IMR-90 (cell line): Measurements from ENCODE around the gene ARFGAP3. TPM values are rescaled to one million over a fixed set of nuclear protein-coding genes. Genes with fewer than 3 reads are reported as not detected.

ENCODE experiments used
- ATAC-seq: fragments of 200-7000 bp; cut with Tn5 transposase; 2 replicates; pipeline ENCODE4 v1.9.1; 2020; ENCODE audit warnings: low read depth, mild to moderate bottlenecking, moderate library complexity
- BruUV-seq: library from RNA; stranded (reverse); fragments of 400-500 nt; replicated peaks from 2 replicates; lab custom pipeline; 2021; lab: Mats Ljungman, UMichigan
- CTCF ChIA-PET: fragments of 300-600 bp; formaldehyde crosslinking; extraction: SDS; loops from one replicate; lab custom pipeline; 2021; ENCODE audit warnings: antibody characterized with exemption; lab: Yijun Ruan, JAX
- POLR2A ChIA-PET: fragments of 300-600 bp; sonication (Branson Sonifier 250); formaldehyde crosslinking; loops from one replicate; lab custom pipeline; 2022; ENCODE audit warnings: antibody characterized with exemption; ENCODE audit not compliant: unreplicated experiment; lab: Charles Lee
- DNase-seq: peaks from one replicate; pipeline ENCODE4 v3.0.0; 2013
- H2AFZ ChIP-seq: replicated peaks from 2 replicates; pipeline ENCODE3; 2013; ENCODE audit warnings: low read length, mild to moderate bottlenecking; ENCODE audit not compliant: poor library complexity
- H2AK5ac ChIP-seq: 2 replicates; pipeline ENCODE4 v1.6.1; 2013; ENCODE audit warnings: low read depth, low read length, inconsistent platforms
- H2AK9ac ChIP-seq: replicated peaks from 2 replicates; pipeline ENCODE3; 2013; ENCODE audit warnings: mild to moderate bottlenecking, low read depth, low read length, moderate library complexity; ENCODE audit not compliant: poor library complexity
- H2BK120ac ChIP-seq: 2 replicates; pipeline ENCODE4 v1.6.1; 2013; ENCODE audit warnings: low read depth, low read length, inconsistent platforms
- H2BK15ac ChIP-seq: 3 replicates; pipeline ENCODE4 v1.6.1; 2013; ENCODE audit warnings: low read depth, low read length, inconsistent platforms
- H2BK20ac ChIP-seq: 2 replicates; pipeline ENCODE4 v1.6.1; 2013; ENCODE audit warnings: low read depth, mild to moderate bottlenecking, inconsistent platforms, low read length, moderate library complexity
- H2BK5ac ChIP-seq: 2 replicates; pipeline ENCODE4 v1.6.1; 2013; ENCODE audit warnings: mild to moderate bottlenecking, low read depth, low read length, inconsistent platforms; ENCODE audit not compliant: poor library complexity, severe bottlenecking
- H3K14ac ChIP-seq: replicated peaks from 2 replicates; pipeline ENCODE4 v1.6.1; 2013; ENCODE audit warnings: low read depth, low read length, inconsistent platforms
- H3K18ac ChIP-seq: 2 replicates; pipeline ENCODE4 v1.6.1; 2013; ENCODE audit warnings: low read depth, low read length, control low read depth
- H3K23ac ChIP-seq: 2 replicates; pipeline ENCODE4 v1.6.1; 2013; ENCODE audit warnings: low read depth, low read length, inconsistent platforms
- H3K27ac ChIP-seq: 2 replicates; pipeline ENCODE4 v1.5.1; 2013; ENCODE audit warnings: mild to moderate bottlenecking, control low read depth, low read length; ENCODE audit not compliant: insufficient read depth
- H3K27me3 ChIP-seq: 2 replicates; pipeline ENCODE4 v1.6.1; 2013; ENCODE audit warnings: low read length; ENCODE audit not compliant: control insufficient read depth, insufficient read depth
- H3K36me3 ChIP-seq: 2 replicates; pipeline ENCODE4 v1.6.1; 2013; ENCODE audit warnings: low read length, mixed read lengths; ENCODE audit not compliant: control insufficient read depth, insufficient read depth
- H3K4ac ChIP-seq: 2 replicates; pipeline ENCODE4 v1.6.1; 2013; ENCODE audit warnings: low read depth, low read length, inconsistent platforms
- H3K4me1 ChIP-seq: 2 replicates; pipeline ENCODE4 v1.6.1; 2013; ENCODE audit warnings: low read length, mixed read lengths; ENCODE audit not compliant: control insufficient read depth, insufficient read depth
- H3K4me2 ChIP-seq: 2 replicates; pipeline ENCODE4 v1.6.1; 2013; ENCODE audit warnings: low read depth, mild to moderate bottlenecking, control low read depth, low read length, moderate library complexity
- H3K4me3 ChIP-seq: 2 replicates; pipeline ENCODE4 v1.5.1; 2013; ENCODE audit warnings: low read depth, mild to moderate bottlenecking, control low read depth, low read length, moderate library complexity; ENCODE audit not compliant: insufficient read depth
- H3K56ac ChIP-seq: 2 replicates; pipeline ENCODE4 v1.6.1; 2013; ENCODE audit warnings: low read length, inconsistent platforms; ENCODE audit not compliant: insufficient read depth; ENCODE audit errors: extremely low read depth
- H3K79me1 ChIP-seq, 2 experiments: 2 replicates each; pipeline ENCODE4 v1.6.1; 2013; ENCODE audit warnings: low read length in 2 of 2, inconsistent platforms in 1 of 2, low read depth in 1 of 2
- H3K9ac ChIP-seq: 2 replicates; pipeline ENCODE4 v1.6.1; 2013; ENCODE audit warnings: low read depth, low read length, control low read depth
- H3K9me1 ChIP-seq: 2 replicates; pipeline ENCODE4 v1.6.1; 2013; ENCODE audit warnings: low read length, inconsistent platforms; ENCODE audit not compliant: insufficient read depth
- H3K9me3 ChIP-seq: 2 replicates; pipeline ENCODE4 v1.6.1; 2013; ENCODE audit warnings: low read length; ENCODE audit not compliant: control insufficient read depth, insufficient read depth
- H4K20me1 ChIP-seq: 2 replicates; pipeline ENCODE4 v1.6.1; 2013; ENCODE audit warnings: low read length, inconsistent platforms; ENCODE audit not compliant: insufficient read depth
- H4K5ac ChIP-seq: 2 replicates; pipeline ENCODE4 v1.6.1; 2013; ENCODE audit warnings: mild to moderate bottlenecking, low read depth, low read length, control low read depth
- H4K8ac ChIP-seq, 2 experiments: 2 replicates each; pipeline ENCODE4 v1.6.1; 2013; ENCODE audit warnings: low read depth in 2 of 2, low read length in 2 of 2, control low read depth in 1 of 2, inconsistent platforms in 1 of 2
- H4K91ac ChIP-seq: 2 replicates; pipeline ENCODE4 v1.6.1; 2013; ENCODE audit warnings: low read depth, low read length, inconsistent platforms; ENCODE audit not compliant: insufficient read depth
- BHLHE40 ChIP-seq: fragments of 150-350 bp; IDR thresholded peaks from 2 replicates; pipeline ENCODE4 v1.6.1; 2016; ENCODE audit warnings: mild to moderate bottlenecking, low read depth, low read length
- CEBPB ChIP-seq: IDR thresholded peaks from 2 replicates; pipeline ENCODE4 v1.6.1; 2012; ENCODE audit warnings: low read depth, low read length, improper control_type of control experiment
- CHD1 ChIP-seq: IDR thresholded peaks from 2 replicates; pipeline ENCODE4 v1.6.1; 2012; ENCODE audit warnings: low read depth, low read length, improper control_type of control experiment
- ELK1 ChIP-seq: fragments of 150-350 bp; IDR thresholded peaks from 2 replicates; pipeline ENCODE4 v1.6.1; 2016; ENCODE audit warnings: low read depth, mild to moderate bottlenecking, low read length, moderate library complexity, borderline replicate concordance
- FOS ChIP-seq: fragments of 150-350 bp; IDR thresholded peaks from 2 replicates; pipeline ENCODE4 v1.6.1; 2016; ENCODE audit warnings: low read depth, low read length
- MAFK ChIP-seq: IDR thresholded peaks from 2 replicates; pipeline ENCODE4 v1.6.1; 2012; ENCODE audit warnings: low read depth, low read length, improper control_type of control experiment
- MXI1 ChIP-seq: IDR thresholded peaks from 2 replicates; pipeline ENCODE4 v1.6.1; 2012; ENCODE audit warnings: low read depth, mild to moderate bottlenecking, low read length, moderate library complexity, borderline replicate concordance
- NFE2L2 ChIP-seq: fragments of 150-350 bp; IDR thresholded peaks from 2 replicates; pipeline ENCODE4 v1.6.1; 2016; ENCODE audit warnings: low read depth, mild to moderate bottlenecking, low read length
- RCOR1 ChIP-seq: IDR thresholded peaks from 2 replicates; pipeline ENCODE4 v1.6.1; 2012; ENCODE audit warnings: mild to moderate bottlenecking, low read length, improper control_type of control experiment; ENCODE audit not compliant: insufficient replicate concordance
- RFX5 ChIP-seq: IDR thresholded peaks from 2 replicates; pipeline ENCODE4 v1.8.0; 2012; ENCODE audit warnings: low read depth, mild to moderate bottlenecking, low read length, moderate library complexity
- SMC3 ChIP-seq: fragments of 150-350 bp; IDR thresholded peaks from 2 replicates; pipeline ENCODE4 v1.6.1; 2016; ENCODE audit warnings: low read depth, mild to moderate bottlenecking, antibody characterized with exemption, low read length, moderate library complexity
- WGBS, 2 experiments: methylation state at CpG; one replicate each; pipeline versions ENCODE4 v1.1.5 to v1.1.7; 2013; ENCODE audit warnings: missing lambda C conversion rate in 2 of 2; ENCODE audit not compliant: insufficient read length in 1 of 2; ENCODE audit errors: extremely low coverage in 2 of 2; 5-methylcytosine and 5-hydroxymethylcytosine counted together
- dilution Hi-C: fragments of 300-500 bp; cut with HindIII; formaldehyde crosslinking; loops from one replicate; pipeline ENCODE4 v1.14.3; 2018; ENCODE audit warnings: low sequenced_read_pairs; ENCODE audit not compliant: unreplicated experiment
- in situ Hi-C: fragments of 300-500 bp; cut with MboI; formaldehyde crosslinking; loops from 3 replicates; pipeline ENCODE4 v1.14.3; 2019; ENCODE audit warnings: low sequenced_read_pairs, inconsistent platforms, mixed read lengths
- intact Hi-C: fragments of 100-400 bp; cut with micrococcal nuclease; formaldehyde crosslinking; loops from 2 replicates; pipeline ENCODE4 v1.10.0; 2022
- polyA plus RNA-seq, 3 experiments: library from polyadenylated mRNA; depleted of rRNA; stranded (reverse); fragments of >200 nt; gene quantifications; 2 replicates each; pipeline ENCODE4 v1.2.3, GENCODE V29; 2012; ENCODE audit warnings: low replicate concordance in 1 of 3
- total RNA-seq: library from RNA; depleted of rRNA; stranded (reverse); fragments of >200 nt; gene quantifications from 2 replicates; pipeline ENCODE4 v1.2.3, GENCODE V29; 2012

The ARFGAP3 gene
- total and polyA plus RNA-seq, 2 of the 4 experiments (the other 2 are of a cell fraction) = 50.0 to 70.1 TPM

DNA sequence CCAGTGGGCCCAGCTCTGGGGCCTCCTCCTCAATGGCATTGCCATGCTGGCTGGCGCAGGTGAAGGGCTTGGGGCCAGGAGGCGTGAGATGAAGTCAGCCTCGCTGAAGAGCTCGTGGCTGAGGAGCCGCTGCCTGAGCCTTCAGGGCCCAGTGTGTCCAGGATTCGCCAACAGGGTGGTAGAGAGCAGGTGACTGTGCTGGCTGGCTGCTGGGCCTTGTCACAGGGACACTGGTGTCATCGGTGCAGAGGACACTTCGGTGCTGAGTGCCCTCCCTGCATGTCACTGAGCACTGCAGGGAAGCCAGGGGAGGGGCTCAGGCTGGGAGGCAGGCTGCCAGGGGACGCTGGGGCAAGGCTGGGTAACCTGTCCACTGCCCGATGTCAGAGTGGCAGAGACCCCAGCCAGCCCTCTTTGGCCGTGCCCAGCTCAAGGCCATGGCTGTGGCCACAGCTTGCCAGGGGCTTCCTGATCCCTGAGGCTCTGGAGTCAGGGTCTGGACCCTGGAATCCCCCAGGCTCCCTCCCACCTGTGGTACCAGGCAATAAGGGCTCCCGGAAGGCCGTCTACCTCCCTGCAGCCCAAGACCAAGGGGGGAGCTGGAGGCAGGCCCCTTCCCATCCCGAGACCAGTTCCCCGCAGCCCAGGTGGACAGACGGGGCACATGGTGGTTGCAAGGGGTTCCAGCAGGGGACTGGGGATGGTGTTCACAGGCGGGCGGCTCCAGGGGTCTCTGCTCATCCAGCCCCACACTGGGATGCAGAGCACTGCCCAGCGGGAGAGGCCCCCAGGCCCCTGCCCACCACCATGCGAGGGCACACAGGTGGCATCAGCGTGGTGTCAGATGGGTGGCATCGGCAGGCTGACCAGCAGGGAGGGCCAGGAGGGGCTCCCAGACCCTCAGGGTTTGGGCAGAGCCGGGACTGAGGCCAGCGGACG, 63.9 kb downstream of the ARFGAP3 start:
- Histone ChIP-seq H3K14ac (no peak overlapping the region), H4K5ac (no peak overlapping the region), H2BK120ac (no peak overlapping the region), H3K27me3 (no peaks in the 10 kb centered on the region), H3K9ac (no peak overlapping the region), H3K79me1 (peaks cover 0 to 17% of the 10 kb centered on the region in 2 experiments; a peak in 2 of 4 replicates), H3K4me1 (peaks cover 14% of the 10 kb centered on the region), H3K9me3 (no peaks in the 10 kb centered on the region), H3K36me3 (peaks cover 18% of the 10 kb centered on the region), H2AFZ (no peak overlapping the region), H3K4me3 (no peak overlapping the region), H2AK9ac (no peak overlapping the region), H2BK20ac (no peak overlapping the region), H3K18ac (no peak overlapping the region), H3K56ac (no peak overlapping the region), H3K9me1 (peaks cover 17% of the 10 kb centered on the region; the same call in 1 of the 2 replicates), H3K27ac (no peak overlapping the region), H3K4me2 (no peak overlapping the region), H3K23ac (no peak overlapping the region), H2AK5ac (no peak overlapping the region), H2BK5ac (no peak overlapping the region), H4K8ac (no peak overlapping the region), H2BK15ac (no peak overlapping the region), H3K4ac (no peak overlapping the region), H4K20me1 (peaks cover 15% of the 10 kb centered on the region), H4K91ac (no peak overlapping the region)
- dilution Hi-C loops = no loop called here
- TF ChIP-seq NFE2L2 = no peak
- TF ChIP-seq MAFK = no peak
- TF ChIP-seq BHLHE40 = no peak
- TF ChIP-seq CHD1 = no peak
- no peak for TF ChIP-seq RFX5
- no peak for TF ChIP-seq ELK1
- TF ChIP-seq MXI1 = no peak
- TF ChIP-seq SMC3 = no peak
- TF ChIP-seq RCOR1 = no peak
- no peak for TF ChIP-seq FOS
- TF ChIP-seq CEBPB = no peak
- ChIA-PET CTCF (no interaction called here), POLR2A (interaction anchor here (0.6 kb wide), 1 partner anchor 52 kb away, joined by 3 read pairs; no protein-coding TSS in a partner anchor)
- WGBS, 2 experiments = 90% methylated on average over 11 of the region's 25 CpGs; no CpG with 5 or more reads in 1 of the 2 experiments
- in situ Hi-C loops = no loop called here
- intact Hi-C loops = no loop called here
- no peak for DNase-seq
- no peak for ATAC-seq
- BruUV-seq = no TSS peak
